H1 (cell line): Measurements from ENCODE around the gene FOXJ2. TPM values are rescaled to one million over a fixed set of nuclear protein-coding genes. Genes with fewer than 3 reads are reported as not detected.
A peak's percentile ranks its signal among the peaks of the same experiment; 100 is the strongest.

Source experiments
- CTCF ChIA-PET: fragments of 300-600 bp; sonication (Branson Sonifier 250); formaldehyde crosslinking; loops from one replicate; lab custom pipeline; 2021; ENCODE audit not compliant: partially characterized antibody; lab: Charles Lee
- POLR2A ChIA-PET: fragments of 300-600 bp; sonication (Branson Sonifier 250); formaldehyde crosslinking; loops from one replicate; lab custom pipeline; 2021; ENCODE audit warnings: inconsistent platforms; ENCODE audit not compliant: partially characterized antibody; lab: Charles Lee
- DNase-seq, 2 experiments: peaks; one replicate each; pipeline versions ENCODE4 v3.0.0 to v3.0.0-alpha.2; 2010 to 2022; ENCODE audit warnings: low spot score in 2 of 2, low read depth in 1 of 2, mixed read lengths in 1 of 2
- FAIRE-seq: peaks from 2 replicates; lab custom pipeline; 2011; peaks lifted over from hg19 to GRCh38; lab: Jason Lieb, UNC
- H2AFZ ChIP-seq: 2 replicates; pipeline ENCODE4 v1.8.1; 2012; ENCODE audit warnings: low read length, inconsistent platforms
- H2AK5ac ChIP-seq: 2 replicates; pipeline ENCODE4 v1.6.1; 2013; ENCODE audit warnings: low read depth, low read length
- H2BK120ac ChIP-seq: replicated peaks from 2 replicates; pipeline ENCODE3; 2013; ENCODE audit warnings: low read depth, low read length, inconsistent platforms
- H2BK12ac ChIP-seq: 2 replicates; pipeline ENCODE4 v1.6.1; 2013; ENCODE audit warnings: low read depth, low read length
- H2BK15ac ChIP-seq: 2 replicates; pipeline ENCODE4 v1.6.1; 2013; ENCODE audit warnings: low read length
- H2BK20ac ChIP-seq: 2 replicates; pipeline ENCODE4 v1.6.1; 2013; ENCODE audit warnings: low read length
- H2BK5ac ChIP-seq: 2 replicates; pipeline ENCODE4 v1.6.1; 2013; ENCODE audit warnings: low read depth, low read length
- H3K14ac ChIP-seq: 2 replicates; pipeline ENCODE4 v1.6.1; 2013; ENCODE audit warnings: inconsistent platforms; ENCODE audit not compliant: insufficient read length
- H3K18ac ChIP-seq: 2 replicates; pipeline ENCODE4 v1.6.1; 2013; ENCODE audit warnings: low read length; ENCODE audit errors: extremely low read depth
- H3K23ac ChIP-seq: 2 replicates; pipeline ENCODE4 v1.6.1; 2013; ENCODE audit warnings: inconsistent platforms; ENCODE audit not compliant: insufficient read length
- H3K23me2 ChIP-seq: 2 replicates; pipeline ENCODE4 v1.6.1; 2013; ENCODE audit warnings: low read depth, low read length
- H3K27ac ChIP-seq: 2 replicates; pipeline ENCODE4 v1.6.1; 2011; ENCODE audit warnings: low read depth, low read length, inconsistent platforms
- H3K27me3 ChIP-seq, 4 experiments: replicated peaks in 1 of 4; 1 replicate in 1 of 4; 2 replicates in 3 of 4; pipeline versions ENCODE4 v1.6.1 to v1.8.1; 2011 to 2013; ENCODE audit warnings: low read length in 3 of 4, mild to moderate bottlenecking in 3 of 4, inconsistent platforms in 2 of 4, mixed read lengths in 2 of 4, moderate library complexity in 1 of 4; ENCODE audit not compliant: control insufficient read depth in 3 of 4, insufficient read depth in 3 of 4; ENCODE audit errors: extremely low read depth in 1 of 4
- H3K36me3 ChIP-seq, 4 experiments: 2 replicates each; pipeline versions ENCODE4 v1.6.1 to v1.8.1; 2011 to 2013; ENCODE audit warnings: mild to moderate bottlenecking in 4 of 4, low read length in 3 of 4, moderate library complexity in 2 of 4, control low read depth in 1 of 4, inconsistent platforms in 1 of 4; ENCODE audit not compliant: insufficient read depth in 4 of 4, control insufficient read depth in 2 of 4
- H3K4ac ChIP-seq: replicated peaks from 2 replicates; pipeline ENCODE3; 2013; ENCODE audit warnings: low read length, low read depth, mixed read lengths, inconsistent platforms; ENCODE audit not compliant: insufficient read length
- H3K4me1 ChIP-seq, 4 experiments: replicated peaks in 1 of 4; 1 replicate in 1 of 4; 2 replicates in 3 of 4; pipeline versions ENCODE4 v1.6.1 to v1.8.1; 2011 to 2013; ENCODE audit warnings: low read length in 3 of 4, inconsistent platforms in 2 of 4, mixed read lengths in 1 of 4; ENCODE audit not compliant: insufficient read depth in 4 of 4, control insufficient read depth in 3 of 4
- H3K4me2 ChIP-seq, 2 experiments: 2 replicates each; pipeline versions ENCODE4 v1.6.1 to v1.8.1; 2011 to 2013; ENCODE audit warnings: low read depth in 2 of 2, low read length in 2 of 2, control low read depth in 1 of 2, inconsistent platforms in 1 of 2, mild to moderate bottlenecking in 1 of 2; ENCODE audit not compliant: insufficient read depth in 1 of 2
- H3K4me3 ChIP-seq, 4 experiments: fragments of 200-600, 300-600 bp in 1 of 4; sonication (generic), shearing (Covaris generic), sonication (Bioruptor Twin) in 1 of 4; 2 replicates each; pipeline versions ENCODE4 v1.5.1 to v1.8.1; 2011 to 2016; ENCODE audit warnings: low read length in 4 of 4, low read depth in 3 of 4, control low read depth in 2 of 4, inconsistent platforms in 2 of 4, mild to moderate bottlenecking in 2 of 4, mixed read lengths in 1 of 4, moderate library complexity in 1 of 4; ENCODE audit not compliant: insufficient read depth in 2 of 4; ENCODE audit errors: extremely low read depth in 1 of 4
- H3K56ac ChIP-seq: replicated peaks from 2 replicates; pipeline ENCODE3; 2013; ENCODE audit warnings: low read depth, mild to moderate bottlenecking, mixed read lengths, low read length, inconsistent platforms; ENCODE audit not compliant: insufficient read length
- H3K79me1 ChIP-seq: 2 replicates; pipeline ENCODE4 v1.6.1; 2013; ENCODE audit warnings: low read depth, low read length, control low read depth
- H3K79me2 ChIP-seq, 2 experiments: 2 replicates each; pipeline versions ENCODE4 v1.6.1 to v1.8.1; 2012 to 2013; ENCODE audit warnings: low read length in 2 of 2, mild to moderate bottlenecking in 2 of 2, inconsistent platforms in 1 of 2; ENCODE audit not compliant: insufficient read depth in 2 of 2, control insufficient read depth in 1 of 2
- H3K9ac ChIP-seq, 4 experiments: replicated peaks in 1 of 4; 1 replicate in 1 of 4; 2 replicates in 3 of 4; pipeline versions ENCODE4 v1.6.1 to v1.8.1; 2011 to 2013; ENCODE audit warnings: low read depth in 3 of 4, low read length in 3 of 4, control low read depth in 2 of 4, mild to moderate bottlenecking in 2 of 4, moderate library complexity in 2 of 4, inconsistent platforms in 1 of 4; ENCODE audit errors: extremely low read depth in 1 of 4
- H3K9me3 ChIP-seq, 2 experiments: 2 replicates each; pipeline versions ENCODE4 v1.6.1 to v1.8.1; 2012 to 2013; ENCODE audit warnings: mild to moderate bottlenecking in 2 of 2, moderate library complexity in 2 of 2, control low read depth in 1 of 2, inconsistent platforms in 1 of 2, low read depth in 1 of 2, low read length in 1 of 2, mixed read lengths in 1 of 2; ENCODE audit not compliant: insufficient read depth in 2 of 2
- H4K20me1 ChIP-seq, 2 experiments: replicated peaks in 1 of 2; 2 replicates each; pipeline versions ENCODE3 to v1.8.1; 2011 to 2013; ENCODE audit warnings: inconsistent platforms in 2 of 2, low read length in 2 of 2, mild to moderate bottlenecking in 1 of 2; ENCODE audit not compliant: insufficient read depth in 2 of 2, control insufficient read depth in 1 of 2
- H4K5ac ChIP-seq: 2 replicates; pipeline ENCODE4 v1.6.1; 2013; ENCODE audit warnings: low read length, low read depth, mixed read lengths, inconsistent platforms; ENCODE audit not compliant: insufficient read length
- H4K8ac ChIP-seq: 2 replicates; pipeline ENCODE4 v1.8.0; 2013; ENCODE audit warnings: mild to moderate bottlenecking, moderate library complexity, low read length, inconsistent platforms; ENCODE audit not compliant: insufficient read depth; ENCODE audit errors: extremely low read depth
- H4K91ac ChIP-seq: replicated peaks from 2 replicates; pipeline ENCODE3; 2013; ENCODE audit warnings: low read length, mixed read lengths, inconsistent platforms; ENCODE audit not compliant: insufficient read length
- ASH2L ChIP-seq: fragments of 200-600, 300-600 bp; sonication (generic); IDR thresholded peaks from one replicate; pipeline ENCODE4 v1.7.1; 2017; ENCODE audit warnings: low read length
- E2F6 ChIP-seq: IDR thresholded peaks from 2 replicates; pipeline ENCODE4 v1.6.1; 2012; ENCODE audit warnings: inconsistent platforms
- FOSL1 ChIP-seq: IDR thresholded peaks from 2 replicates; pipeline ENCODE4 v1.6.1; 2011; ENCODE audit warnings: mild to moderate bottlenecking, low read depth, low read length, moderate library complexity; ENCODE audit not compliant: insufficient read depth
- GABPA ChIP-seq: IDR thresholded peaks from 2 replicates; pipeline ENCODE4 v1.6.1; 2011; ENCODE audit warnings: mild to moderate bottlenecking, low read length, moderate library complexity, borderline replicate concordance; ENCODE audit not compliant: insufficient read depth
- KDM1A ChIP-seq: fragments of 200-600, 300-600 bp; sonication (generic); IDR thresholded peaks from 2 replicates; pipeline ENCODE4 v1.7.1; 2016; ENCODE audit warnings: mild to moderate bottlenecking, low read length, borderline replicate concordance
- RAD21 ChIP-seq, 2 experiments: IDR thresholded peaks in 1 of 2; conservative IDR thresholded peaks in 1 of 2; 2 replicates each; pipeline ENCODE4 v1.6.1; 2011; ENCODE audit warnings: low read depth in 2 of 2, low read length in 2 of 2, improper control_type of control experiment in 1 of 2, inconsistent platforms in 1 of 2, mild to moderate bottlenecking in 1 of 2, moderate library complexity in 1 of 2
- RXRA ChIP-seq: IDR thresholded peaks from 2 replicates; pipeline ENCODE4 v1.6.1; 2011; ENCODE audit warnings: low read depth, mild to moderate bottlenecking, low read length, moderate library complexity; ENCODE audit not compliant: insufficient read depth
- SIRT6 ChIP-seq: IDR thresholded peaks from one replicate; pipeline ENCODE4 v1.7.1; 2012; ENCODE audit warnings: low read length, inconsistent platforms
- SP2 ChIP-seq: IDR thresholded peaks from 2 replicates; pipeline ENCODE4 v1.6.1; 2012; ENCODE audit warnings: mild to moderate bottlenecking, low read length, inconsistent platforms
- ZNF274 ChIP-seq: IDR thresholded peaks from 2 replicates; pipeline ENCODE4 v1.7.0; 2012; ENCODE audit warnings: low read length, borderline replicate concordance; ENCODE audit errors: extremely low read depth
- WGBS, 2 experiments: shearing (Covaris generic) in 1 of 2; methylation state at CpG; one replicate each; pipeline versions ENCODE4 v1.1.6 to v1.1.7; 2013 to 2015; ENCODE audit warnings: low lambda C conversion rate in 2 of 2, mixed read lengths in 2 of 2, inconsistent platforms in 1 of 2, low coverage in 1 of 2, missing lambda C conversion rate in 1 of 2; ENCODE audit not compliant: insufficient replicate concordance in 2 of 2, insufficient coverage in 1 of 2, insufficient read length in 1 of 2; ENCODE audit errors: extremely low coverage in 1 of 2, missing lambda C conversion rate in 1 of 2; 5-methylcytosine and 5-hydroxymethylcytosine counted together
- polyA plus RNA-seq, 7 experiments: library from polyadenylated mRNA; depleted of rRNA in 3 of 7; stranded (reverse) in 5 of 7; unstranded in 2 of 7; fragments of >200 nt in 5 of 7; fragments of 200-250 nt in 2 of 7; gene quantifications; 1 replicate in 5 of 7; 2 replicates in 1 of 7; 4 replicates in 1 of 7; pipeline versions ENCODE4 v1.2.1 to v1.2.3, GENCODE V29; 2011 to 2013; ENCODE audit warnings: missing spikeins in 2 of 7, mixed read lengths in 2 of 7
- total RNA-seq: library from RNA; stranded (reverse); fragmentation: NEBNext Ultra II Directional; extraction: Animal tissue kit (Norgen Biotek cat#: 25700); gene quantifications from 2 replicates; pipeline ENCODE4 v1.2.1, GENCODE V29; 2021

FOXJ2 gene
- total and polyA plus RNA-seq, 2 of the 8 experiments (the other 6 are each of a cell fraction or from before 2014, with no cell fraction given): 4.2 to 9.3 TPM

- Histone ChIP-seq H2BK12ac (no peak overlapping the region), H4K8ac (no peak overlapping the region), H3K27ac (no peak overlapping the region), H2AK5ac (no peak overlapping the region), H3K23ac (no peak overlapping the region), H3K4me3 (no peak overlapping the region), H2BK5ac (no peak overlapping the region), H3K4me1 (0 out of 7 replicates have a peak, but pooled peaks cover 0 to 3% (median 0%) of the 10 kb centered on the region in 4 experiments), H3K4ac (no peak overlapping the region), H4K5ac (no peak overlapping the region), H3K23me2 (no peaks in the 10 kb centered on the region; the same call in 1 of the 2 replicates), H3K27me3 (no peaks in the 10 kb centered on the region), H3K18ac (no peak overlapping the region), H4K20me1 (no peaks in the 10 kb centered on the region), H3K9ac (no peak overlapping the region), H2BK15ac (no peak overlapping the region), H3K14ac (no peak overlapping the region), H3K9me3 (no peaks in the 10 kb centered on the region), H3K79me2 (peaks cover 0 to 9% of the 10 kb centered on the region in 2 experiments; a peak in 2 of 4 replicates), H2BK120ac (no peak overlapping the region), H2AFZ (no peak overlapping the region), H3K4me2 (no peak overlapping the region), H3K36me3 (no peaks in the 10 kb centered on the region), H3K56ac (no peak overlapping the region), H4K91ac (no peak overlapping the region), H2BK20ac (no peak overlapping the region), H3K79me1 (peaks cover 4% of the 10 kb centered on the region; the same call in 1 of the 2 replicates)
- FAIRE-seq (no peak), DNase-seq (no peak)
- ChIA-PET POLR2A (interaction anchor here (0.7 to 1.6 kb wide), 4 partner anchors 11 to 101 kb away, joined by 3 to 4 read pairs (median 3); no protein-coding TSS in a partner anchor), CTCF (interaction anchor here (0.6 to 11.1 kb wide), 31 partner anchors 8 to 1139 kb away, joined by 3 to 146 read pairs (median 4); partner anchors contain the start of gene C3AR1)
- WGBS, 2 experiments: 64% methylated on average over 4 of the region's 4 CpGs; no CpG with 5 or more reads in 1 of the 2 experiments
- no peak for TF ChIP-seq RXRA
- no peak for TF ChIP-seq ZNF274
- no peak for TF ChIP-seq SIRT6
- peak; percentile 79 to 81 for TF ChIP-seq RAD21 (IDR thresholded peaks at IDR 0.05 in 1 of 2, conservative IDR thresholded peaks at IDR 0.05 in 1 of 2; ENCODE audit: low read depth in 2 of 2, low read length in 2 of 2)
- no peak for TF ChIP-seq KDM1A
- TF ChIP-seq ASH2L: no peak
- no peak for TF ChIP-seq SP2
- TF ChIP-seq E2F6: no peak
- no peak for TF ChIP-seq GABPA
- no peak for TF ChIP-seq FOSL1
Observed at GRCh38 chr12:8078398-8078797, 45.9 kb downstream of the FOXJ2 start.
